Parathyroid adenoma (tissue), 2 donors: ENCODE data around the gene CCSAP.
A peak's percentile ranks its signal among the peaks of the same experiment; 100 is the strongest.

Source experiments
- H2AFZ ChIP-seq: fragments of 300-600 bp; sonication (generic); one replicate; pipeline ENCODE4 v1.7.0; 2017; ENCODE audit warnings: antibody characterized with exemption, mild to moderate bottlenecking
- H3K27ac ChIP-seq: fragments of 300-600 bp; sonication (generic); one replicate; pipeline ENCODE4 v1.7.0; 2017
- H3K27me3 ChIP-seq: fragments of 300-600 bp; sonication (generic); one replicate; pipeline ENCODE4 v1.7.0; 2017; ENCODE audit warnings: low read length; ENCODE audit not compliant: control insufficient read depth, insufficient read depth
- H3K36me3 ChIP-seq: fragments of 300-600 bp; sonication (generic); one replicate; pipeline ENCODE4 v1.7.0; 2017; ENCODE audit warnings: low read length; ENCODE audit not compliant: control insufficient read depth, insufficient read depth
- H3K4me1 ChIP-seq: fragments of 300-600 bp; sonication (generic); one replicate; pipeline ENCODE4 v1.7.0; 2017; ENCODE audit warnings: control low read depth
- H3K4me2 ChIP-seq: fragments of 300-600 bp; sonication (generic); one replicate; pipeline ENCODE4 v1.7.0; 2017; ENCODE audit warnings: low read length
- H3K4me3 ChIP-seq: fragments of 300-600 bp; sonication (generic); one replicate; pipeline ENCODE4 v1.7.0; 2017; ENCODE audit warnings: low read depth, low read length
- H3K79me2 ChIP-seq: fragments of 300-600 bp; sonication (generic); one replicate; pipeline ENCODE4 v1.7.0; 2017; ENCODE audit warnings: control low read depth
- H3K9ac ChIP-seq: fragments of 300-600 bp; sonication (generic); one replicate; pipeline ENCODE4 v1.7.0; 2017; ENCODE audit warnings: mild to moderate bottlenecking
- H3K9me3 ChIP-seq: fragments of 300-600 bp; sonication (generic); one replicate; pipeline ENCODE4 v1.7.0; 2017; ENCODE audit warnings: low read length; ENCODE audit not compliant: control insufficient read depth
- CTCF ChIP-seq: fragments of 300-600 bp; sonication (generic); IDR thresholded peaks from one replicate; pipeline ENCODE4 v1.7.0; 2017; ENCODE audit warnings: antibody characterized with exemption, mild to moderate bottlenecking
- donor health status: primary hyperparathyroidism.

Gene CCSAP

GRCh38 chr1:229342656-229343569 is at the start of gene CCSAP:
TSS of gene CCSAP (minus strand) at chr1:229343047. CDS start at chr1:229342465, 582 bp downstream.
- Histone ChIP-seq H3K27ac (peak within 1 kb of the TSS; percentile 65), H3K4me2 (peak within 1 kb of the TSS; percentile 92), H3K4me3 (peak within 1 kb of the TSS; percentile 79), H2AFZ (peak within 1 kb of the TSS; percentile 86), H3K9me3 (no peaks in the 10 kb centered on the region), H3K4me1 (no peaks in the 10 kb centered on the region), H3K79me2 (no peaks in the 10 kb centered on the region), H3K36me3 (no peaks in the 10 kb centered on the region), H3K27me3 (no peaks in the 10 kb centered on the region), H3K9ac (no peak within 1 kb of the TSS)
- TF ChIP-seq CTCF: no peak

- no peak overlapping the region for H3K27ac ChIP-seq
- H3K9me3 ChIP-seq: no peaks in the 10 kb centered on the region
- H3K4me2 ChIP-seq: no peak overlapping the region
- H3K79me2 ChIP-seq: no peaks in the 10 kb centered on the region
- H3K9ac ChIP-seq: no peak overlapping the region
- no peaks in the 10 kb centered on the region for H3K27me3 ChIP-seq
- H3K4me3 ChIP-seq: no peak overlapping the region
- TF ChIP-seq CTCF: no peak
- no peaks in the 10 kb centered on the region for H3K4me1 ChIP-seq
- no peaks in the 10 kb centered on the region for H3K36me3 ChIP-seq
- no peak overlapping the region for H2AFZ ChIP-seq
Observed at GRCh38 chr1:229390130-229390529, 47.3 kb upstream of the CCSAP start.

DNA sequence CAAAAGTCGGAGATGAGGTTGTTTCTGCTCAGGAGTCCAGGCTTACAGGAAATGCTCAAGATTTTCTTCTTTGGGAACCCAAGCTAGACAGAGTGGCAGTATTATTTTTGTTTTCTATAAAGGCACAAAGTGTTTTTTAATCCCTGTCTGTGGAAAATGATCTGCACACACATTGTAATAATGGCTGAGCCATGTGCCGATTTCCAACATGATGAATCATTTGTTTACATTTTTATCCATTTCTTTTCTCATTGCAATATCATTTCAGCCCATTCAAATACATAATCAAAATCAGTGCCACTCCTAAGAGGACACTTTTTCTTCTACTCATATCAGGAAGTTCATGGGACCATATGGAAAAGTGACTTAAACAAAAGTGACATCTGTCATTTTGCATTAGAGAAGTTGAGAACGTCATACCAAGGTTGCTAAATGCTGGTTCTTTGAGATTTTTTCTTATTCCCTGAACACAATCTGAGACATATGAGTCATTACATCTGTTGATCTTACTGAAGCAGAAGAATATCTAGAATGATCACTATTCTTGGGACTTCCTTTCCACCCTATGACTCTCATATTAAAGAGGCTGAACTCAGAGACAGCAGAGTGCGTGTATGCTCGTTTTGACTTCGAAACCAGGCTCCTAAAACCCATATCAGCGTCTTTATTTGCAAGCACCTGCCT is 46.2 kb upstream of the CCSAP start:
- Histone ChIP-seq H3K79me2 (no peaks in the 10 kb centered on the region), H3K4me1 (no peaks in the 10 kb centered on the region), H3K36me3 (no peaks in the 10 kb centered on the region), H3K27ac (no peak overlapping the region), H3K4me2 (no peak overlapping the region), H2AFZ (no peak overlapping the region), H3K27me3 (no peaks in the 10 kb centered on the region), H3K4me3 (no peak overlapping the region), H3K9ac (no peak overlapping the region), H3K9me3 (no peaks in the 10 kb centered on the region)
- no peak for TF ChIP-seq CTCF

GRCh38 chr1:229385853-229386456 is 43.1 kb upstream of the CCSAP start:
- Histone ChIP-seq H3K4me1 (no peaks in the 10 kb centered on the region), H3K79me2 (no peaks in the 10 kb centered on the region), H3K4me2 (no peak overlapping the region), H3K27me3 (no peaks in the 10 kb centered on the region), H3K36me3 (no peaks in the 10 kb centered on the region), H3K9me3 (no peaks in the 10 kb centered on the region), H3K9ac (no peak overlapping the region), H3K4me3 (no peak overlapping the region), H2AFZ (no peak overlapping the region), H3K27ac (no peak overlapping the region)
- no peak for TF ChIP-seq CTCF
